C4-2B (cell line): Measurements from ENCODE around the gene PNPLA7.
"Not testable (repeated sequence)": the region's sequence is repeated elsewhere in the genome, so short reads cannot be mapped to it uniquely, and the experiment has no call there.

ENCODE experiments used
- CTCF ChIP-seq: fragments of 450-650 bp; conservative IDR thresholded peaks from 2 replicates; pipeline ENCODE4 v1.5.1; 2017; ENCODE audit warnings: mild to moderate bottlenecking
- ZFX ChIP-seq: fragments of 450-650 bp; IDR thresholded peaks from 2 replicates; pipeline ENCODE4 v1.6.1; 2017

GRCh38 chr9:137550958-137551263 is 709 bp upstream of the PNPLA7 start:
- TF ChIP-seq CTCF, ZFX: not testable (repeated sequence)
